GM18520 (cell line): ENCODE measurements around the gene VCAM1.
"Not testable (repeated sequence)": the region's sequence is repeated elsewhere in the genome, so short reads cannot be mapped to it uniquely, and the experiment has no call there.

Experiments
- ATAC-seq: cut with Tn5 transposase; IDR thresholded peaks from one replicate; pipeline ENCODE4 v1.9.1; 2021; ENCODE audit not compliant: unreplicated experiment

The VCAM1 gene

GRCh38 chr1:100775483-100775882, 55.9 kb downstream of the VCAM1 start:
- ATAC-seq, result no peak

DNA sequence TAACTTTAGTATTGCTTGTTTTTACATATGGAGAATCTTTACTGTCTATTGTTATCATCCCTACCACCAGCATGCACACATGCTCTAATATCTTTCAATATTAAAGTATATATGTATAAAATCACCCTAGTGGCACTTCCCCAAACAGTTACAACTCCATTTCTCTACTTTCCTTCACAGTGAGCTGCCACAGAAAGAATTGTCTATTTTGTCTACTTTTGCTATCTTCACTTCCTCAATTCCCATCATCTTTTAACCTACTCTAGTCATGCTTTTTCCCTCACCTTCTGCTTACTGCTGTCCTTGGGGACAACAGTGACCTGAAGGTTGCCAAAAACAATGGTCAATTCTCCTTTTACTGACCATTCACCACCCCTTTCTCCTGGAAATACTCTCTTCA, 59.2 kb downstream of the VCAM1 start:
- no peak for ATAC-seq

DNA sequence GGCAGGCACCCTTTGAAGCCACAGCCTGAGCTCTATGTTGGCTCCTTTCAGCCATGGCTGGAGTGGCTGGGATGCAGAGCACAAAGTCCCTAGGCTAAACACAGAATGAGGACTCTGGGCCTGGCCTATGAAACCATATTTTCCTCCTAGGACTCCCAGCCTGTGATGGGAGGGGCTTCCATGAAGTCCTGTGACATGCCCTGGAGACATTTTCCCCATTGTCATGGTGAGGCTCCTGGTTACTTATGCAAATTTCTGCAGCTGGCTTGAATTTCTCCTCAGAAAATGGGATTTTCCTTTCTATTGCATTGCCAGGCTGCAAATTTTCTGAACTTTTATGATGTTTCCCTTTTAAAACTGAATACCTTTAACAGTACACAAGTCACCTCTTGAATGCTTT, 61.3 kb downstream of the VCAM1 start:
- no peak for ATAC-seq

GRCh38 chr1:100781728-100782127, 62.2 kb downstream of the VCAM1 start:
- ATAC-seq, result not testable (repeated sequence)

- no peak for ATAC-seq
These were observed 63.0 kb downstream of the VCAM1 start for GRCh38 chr1:100782473-100783039.

- ATAC-seq, result no peak
These were observed 66.0 kb downstream of the VCAM1 start for GRCh38 chr1:100785470-100786052.

- no peak for ATAC-seq
These were observed 67.3 kb downstream of the VCAM1 start for GRCh38 chr1:100786870-100787269.
